Suprapubic skin (tissue), 4 donors: Measurements from ENCODE around the gene DNAH8.

Experiments used
- POLR2A ChIP-seq, 2 donors: fragments of 450-650 bp; IDR thresholded peaks; one replicate each; pipeline ENCODE4 v1.6.1; 2017; ENCODE audit warnings: antibody characterized with exemption in 2 of 2, mild to moderate bottlenecking in 2 of 2, moderate library complexity in 2 of 2
- POLR2AphosphoS5 ChIP-seq, 3 donors: sonication (generic); formaldehyde crosslinking; IDR thresholded peaks; one replicate each; pipeline ENCODE4 v1.6.1; 2017; ENCODE audit warnings: antibody characterized with exemption in 3 of 3

- TF ChIP-seq POLR2A (IDR thresholded peaks at IDR 0.05) (no peak), POLR2AphosphoS5 (IDR thresholded peaks at IDR 0.05) (no peak)
Observed at GRCh38 chr6:38843798-38844197, 128.7 kb downstream of the DNAH8 start.
